Colonic mucosa (tissue), 4 donors: ENCODE results near the gene CRACDL. TPM values are rescaled to one million over a fixed set of nuclear protein-coding genes. Genes with fewer than 3 reads are reported as not detected.

Experiments
- DNase-seq: peaks from one replicate; pipeline ENCODE4 v3.0.0-alpha.2; 2020
- H3K27ac ChIP-seq: fragments of 200-600 bp; one replicate; pipeline ENCODE4 v1.8.0; 2021
- H3K27me3 ChIP-seq: fragments of 200-600 bp; one replicate; pipeline ENCODE4 v1.8.0; 2021
- H3K36me3 ChIP-seq: fragments of 200-600 bp; one replicate; pipeline ENCODE4 v1.8.0; 2021
- H3K4me1 ChIP-seq: fragments of 200-600 bp; one replicate; pipeline ENCODE4 v1.8.0; 2021; ENCODE audit warnings: mild to moderate bottlenecking
- H3K4me3 ChIP-seq: fragments of 200-600 bp; one replicate; pipeline ENCODE4 v1.8.0; 2021
- H3K9ac ChIP-seq, 2 donors: one replicate each; pipeline ENCODE4 v1.7.0; 2013; ENCODE audit warnings: control low read depth in 2 of 2, low read depth in 2 of 2, low read length in 2 of 2
- H3K9me3 ChIP-seq: fragments of 200-600 bp; one replicate; pipeline ENCODE4 v1.8.0; 2021
- intact Hi-C: fragments of 100-400 bp; cut with DNase I; formaldehyde crosslinking; loops from one replicate; pipeline ENCODE4 v1.14.1; 2022
- total RNA-seq, 2 donors: library from RNA; stranded (reverse); fragmentation: NEBNext Ultra II Directional in 1 of 2; extraction: Animal tissue kit (Norgen Biotek cat#: 25700) in 1 of 2; gene quantifications; one replicate each; pipeline ENCODE4 v1.2.1, GENCODE V29; 2021
- TF ChIP-seq, protein P1 (sequence below): fragments of 200-600 bp; IDR thresholded peaks from one replicate; pipeline ENCODE4 v1.8.0; 2022; ENCODE audit warnings: antibody characterized with exemption, mild to moderate bottlenecking
- donor health status: healthy.
- donor health status: DM: no; HTN: no; CAD: no.
- donor health status: DM: no; HTN: no; CAD: no.

CRACDL gene
- total RNA-seq, 2 donors from 2014 or later, result 11.5 to 22.3 TPM

DNA sequence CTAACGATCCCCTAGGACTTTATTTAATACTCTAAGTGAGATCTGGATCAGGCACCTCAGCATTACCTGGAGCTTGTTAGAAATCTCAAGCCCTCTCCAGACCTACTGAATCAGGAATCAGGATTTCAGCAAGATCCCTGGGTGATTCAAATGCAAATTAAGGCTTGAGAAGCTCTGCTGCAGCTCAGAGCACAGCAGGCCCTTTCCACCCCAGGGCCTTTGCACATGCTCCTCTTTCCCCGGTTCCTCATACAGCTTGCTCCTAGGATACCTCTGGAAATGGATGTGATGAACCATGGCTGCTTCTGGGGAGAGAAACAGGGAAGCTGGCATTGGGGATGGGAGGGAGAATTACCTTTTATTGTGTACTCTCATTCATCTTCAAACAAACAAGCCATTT is 164.8 kb downstream of the CRACDL start:
- intact Hi-C loops, result no loop called here
- H3K27ac ChIP-seq, result peak overlapping the region; percentile 45
- H3K27me3 ChIP-seq, result no peaks in the 10 kb centered on the region
- TF ChIP-seq, protein P1, sequence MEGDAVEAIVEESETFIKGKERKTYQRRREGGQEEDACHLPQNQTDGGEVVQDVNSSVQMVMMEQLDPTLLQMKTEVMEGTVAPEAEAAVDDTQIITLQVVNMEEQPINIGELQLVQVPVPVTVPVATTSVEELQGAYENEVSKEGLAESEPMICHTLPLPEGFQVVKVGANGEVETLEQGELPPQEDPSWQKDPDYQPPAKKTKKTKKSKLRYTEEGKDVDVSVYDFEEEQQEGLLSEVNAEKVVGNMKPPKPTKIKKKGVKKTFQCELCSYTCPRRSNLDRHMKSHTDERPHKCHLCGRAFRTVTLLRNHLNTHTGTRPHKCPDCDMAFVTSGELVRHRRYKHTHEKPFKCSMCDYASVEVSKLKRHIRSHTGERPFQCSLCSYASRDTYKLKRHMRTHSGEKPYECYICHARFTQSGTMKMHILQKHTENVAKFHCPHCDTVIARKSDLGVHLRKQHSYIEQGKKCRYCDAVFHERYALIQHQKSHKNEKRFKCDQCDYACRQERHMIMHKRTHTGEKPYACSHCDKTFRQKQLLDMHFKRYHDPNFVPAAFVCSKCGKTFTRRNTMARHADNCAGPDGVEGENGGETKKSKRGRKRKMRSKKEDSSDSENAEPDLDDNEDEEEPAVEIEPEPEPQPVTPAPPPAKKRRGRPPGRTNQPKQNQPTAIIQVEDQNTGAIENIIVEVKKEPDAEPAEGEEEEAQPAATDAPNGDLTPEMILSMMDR, result no peak
- no peaks in the 10 kb centered on the region for H3K36me3 ChIP-seq
- no peak overlapping the region for H3K9ac ChIP-seq
- no peak overlapping the region for H3K4me3 ChIP-seq
- DNase-seq, result no peak
- H3K9me3 ChIP-seq, result no peaks in the 10 kb centered on the region
- no peaks in the 10 kb centered on the region for H3K4me1 ChIP-seq

DNA sequence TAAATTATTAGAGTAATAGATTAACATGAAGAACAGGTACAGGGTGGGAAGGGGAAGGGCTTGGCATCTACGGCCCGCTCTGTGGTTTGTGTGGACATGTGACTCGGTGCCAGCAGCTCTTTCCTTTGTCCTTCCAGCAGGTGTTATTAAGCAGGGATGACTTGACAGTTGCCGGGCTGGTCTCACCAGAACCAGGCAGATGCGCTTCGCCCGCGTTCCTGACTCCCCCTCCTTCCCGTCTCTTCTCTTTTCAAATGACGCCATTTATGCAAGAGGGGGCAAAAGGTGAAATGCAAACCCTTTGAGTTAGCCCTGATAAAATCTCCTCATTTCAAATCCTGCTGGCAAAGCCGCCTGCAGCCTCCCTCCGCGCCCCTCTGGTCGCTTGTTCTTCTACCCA is 166.2 kb downstream of the CRACDL start:
- no peak overlapping the region for H3K27ac ChIP-seq
- intact Hi-C loops, result no loop called here

DNA sequence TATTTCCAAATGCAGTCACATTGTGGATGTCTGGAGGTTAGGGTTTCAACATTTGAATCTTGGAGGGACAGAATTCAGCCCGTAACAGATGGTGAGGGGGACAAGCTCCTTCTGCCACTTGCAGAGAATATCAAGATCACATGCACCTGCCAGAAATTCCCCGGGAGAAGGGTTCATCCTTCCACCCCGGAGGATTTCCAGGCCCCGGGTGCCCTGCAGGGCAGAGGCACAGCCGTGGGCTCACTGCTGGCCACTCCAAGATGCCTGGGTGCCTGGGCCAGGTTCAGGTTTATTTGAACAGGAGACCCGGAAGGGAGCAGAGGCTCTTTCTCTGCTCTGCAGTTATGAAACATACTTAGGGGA is 166.9 kb downstream of the CRACDL start:
- TF ChIP-seq, protein P1, result no peak

More for the DNA sequence above, 166.2 kb downstream of the CRACDL start:
- TF ChIP-seq, protein P1, result no peak
- H3K27me3 ChIP-seq, result no peaks in the 10 kb centered on the region
- no peak for DNase-seq
- H3K9ac ChIP-seq, result no peak overlapping the region
- H3K9me3 ChIP-seq, result no peaks in the 10 kb centered on the region
- H3K4me3 ChIP-seq, result no peak overlapping the region
- no peaks in the 10 kb centered on the region for H3K36me3 ChIP-seq
- H3K4me1 ChIP-seq, result no peaks in the 10 kb centered on the region

DNA sequence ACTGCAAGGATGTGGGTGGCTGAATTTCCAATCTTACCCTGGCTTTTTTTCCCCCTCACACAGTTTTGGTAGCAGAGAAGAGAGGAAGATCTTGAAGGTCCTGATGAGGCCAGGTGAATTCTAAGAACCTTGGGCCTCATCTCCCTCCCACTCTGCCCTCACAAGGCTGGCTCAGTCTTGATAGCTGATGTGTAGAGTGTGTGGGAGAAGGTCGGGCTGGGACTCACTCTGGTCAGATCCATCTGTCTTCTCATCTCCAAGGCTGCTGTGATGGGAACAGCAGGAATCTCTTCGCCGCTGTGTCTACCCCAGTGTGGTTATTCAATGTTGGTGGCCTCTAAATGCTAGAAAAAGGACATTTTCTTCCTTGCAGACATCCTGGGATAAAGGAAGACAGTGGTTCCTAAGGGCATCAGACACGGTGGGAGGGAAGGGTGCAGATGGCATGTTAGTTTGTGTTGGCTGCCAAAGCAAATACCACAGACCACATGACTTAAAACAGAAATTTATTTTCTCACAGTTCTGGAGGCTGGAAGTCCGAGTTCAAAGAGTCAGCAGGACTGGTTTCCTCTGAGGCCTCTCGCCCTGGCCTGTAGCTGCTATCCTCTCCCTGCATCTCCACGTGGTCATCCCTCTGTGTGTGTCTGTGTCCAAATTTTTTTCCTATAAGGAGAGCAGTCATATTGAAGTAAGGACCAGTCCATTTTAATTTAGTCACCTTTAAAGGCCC is 167.5 kb downstream of the CRACDL start:
- no peaks in the 10 kb centered on the region for H3K4me1 ChIP-seq
- DNase-seq, result no peak
- no peak overlapping the region for H3K9ac ChIP-seq
- H3K27me3 ChIP-seq, result no peaks in the 10 kb centered on the region
- TF ChIP-seq, protein P1, result no peak
- no peaks in the 10 kb centered on the region for H3K36me3 ChIP-seq
- H3K27ac ChIP-seq, result no peak overlapping the region
- H3K9me3 ChIP-seq, result no peaks in the 10 kb centered on the region
- H3K4me3 ChIP-seq, result no peak overlapping the region
- intact Hi-C loops, result no loop called here

More for the DNA sequence above, 166.9 kb downstream of the CRACDL start:
- Histone ChIP-seq H3K27ac (no peak overlapping the region), H3K4me3 (no peak overlapping the region), H3K27me3 (no peaks in the 10 kb centered on the region), H3K9me3 (no peaks in the 10 kb centered on the region), H3K4me1 (no peaks in the 10 kb centered on the region), H3K9ac (no peak overlapping the region), H3K36me3 (no peaks in the 10 kb centered on the region)
- no peak for DNase-seq
- intact Hi-C loops, result no loop called here

DNA sequence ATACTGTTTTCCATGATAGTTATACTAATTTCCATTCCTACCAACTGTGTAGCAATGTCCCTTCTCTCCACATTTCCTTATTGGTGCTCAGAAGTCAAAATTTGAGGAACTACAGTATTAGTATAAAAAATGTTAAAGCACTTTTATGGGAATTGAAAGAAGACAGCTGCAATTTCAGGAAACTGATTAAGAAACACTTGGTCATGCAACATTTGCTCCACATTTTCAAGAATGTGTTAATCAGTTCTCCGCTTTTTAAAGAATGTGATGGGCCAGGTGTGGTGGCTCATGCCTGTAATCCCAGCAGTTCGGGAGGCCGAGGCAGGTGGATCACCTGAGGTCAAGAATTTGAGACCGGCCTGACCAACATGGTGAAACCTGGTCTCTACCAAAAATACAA is 171.5 kb downstream of the CRACDL start:
- H3K27ac ChIP-seq, result no peak overlapping the region
- TF ChIP-seq, protein P1, result no peak

More for the DNA sequence above, 171.5 kb downstream of the CRACDL start:
- no peak for DNase-seq
- no peaks in the 10 kb centered on the region for H3K9me3 ChIP-seq
- no peak overlapping the region for H3K4me3 ChIP-seq
- H3K9ac ChIP-seq, result no peak overlapping the region
- H3K36me3 ChIP-seq, result no peaks in the 10 kb centered on the region
- H3K27me3 ChIP-seq, result no peaks in the 10 kb centered on the region
- intact Hi-C loops, result no loop called here
- H3K4me1 ChIP-seq, result no peaks in the 10 kb centered on the region
